Measurements from ENCODE around the gene SAG.
"Not testable (repeated sequence)": the region's sequence is repeated elsewhere in the genome, so short reads cannot be mapped to it uniquely, and the experiment has no call there.

SAG gene

DNA sequence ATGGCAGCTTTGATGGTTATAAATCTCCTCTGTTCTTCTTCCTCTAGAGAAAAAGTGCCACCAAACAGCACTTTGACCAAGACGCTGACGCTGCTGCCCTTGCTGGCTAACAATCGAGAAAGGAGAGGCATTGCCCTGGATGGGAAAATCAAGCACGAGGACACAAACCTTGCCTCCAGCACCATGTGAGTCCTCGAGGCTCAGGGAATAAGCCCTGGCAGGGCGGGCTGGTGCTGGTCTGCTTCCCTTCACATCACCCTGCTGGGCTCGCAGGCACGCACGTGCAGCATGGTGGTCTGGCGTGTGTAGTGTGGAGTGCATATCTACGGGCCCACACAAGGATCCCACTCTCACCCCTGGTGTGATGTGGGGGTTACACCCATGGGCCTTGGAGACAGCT lies 27.3 kb downstream of the SAG start:
- no peak for DNase-seq

DNA sequence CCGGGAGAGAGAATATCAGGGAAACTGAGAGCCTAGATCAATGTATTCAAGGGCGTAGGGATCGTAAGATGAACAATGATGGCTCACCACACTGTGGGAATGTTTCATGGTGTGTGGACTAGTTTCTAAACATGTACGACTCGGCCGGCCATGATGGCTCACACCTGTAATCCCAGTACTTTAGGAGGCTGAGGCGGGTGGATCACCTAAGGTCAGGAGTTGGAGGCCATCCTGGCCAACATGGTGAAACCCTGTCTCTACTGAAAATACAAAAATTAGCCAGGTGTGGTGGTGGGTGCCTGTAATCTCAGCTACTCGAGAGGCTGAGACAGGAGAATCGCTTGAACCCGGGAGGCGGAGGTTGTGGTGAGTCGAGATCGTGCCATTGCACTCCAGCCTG lies 28.5 kb downstream of the SAG start:
- DNase-seq = not testable (repeated sequence)

DNA sequence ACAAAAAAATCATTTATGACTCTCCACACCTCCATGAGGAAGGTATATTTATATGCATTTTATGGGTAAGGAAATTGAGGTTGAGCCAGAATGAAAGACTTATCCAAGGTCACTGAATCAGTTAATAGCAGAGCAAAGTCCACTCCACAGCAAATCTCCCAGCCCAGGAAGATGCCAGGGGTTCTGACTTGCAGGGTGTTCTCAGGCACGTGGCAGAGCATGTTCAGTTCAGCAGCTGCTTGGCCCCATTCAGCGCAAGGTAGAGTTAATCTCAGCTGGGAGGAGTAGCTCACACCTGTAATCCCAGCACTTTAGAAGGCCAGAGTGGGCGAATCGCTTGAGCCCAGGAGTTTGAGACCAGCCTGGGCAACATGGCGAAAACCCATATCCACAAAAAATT lies 28.9 kb downstream of the SAG start:
- no peak for DNase-seq

DNA sequence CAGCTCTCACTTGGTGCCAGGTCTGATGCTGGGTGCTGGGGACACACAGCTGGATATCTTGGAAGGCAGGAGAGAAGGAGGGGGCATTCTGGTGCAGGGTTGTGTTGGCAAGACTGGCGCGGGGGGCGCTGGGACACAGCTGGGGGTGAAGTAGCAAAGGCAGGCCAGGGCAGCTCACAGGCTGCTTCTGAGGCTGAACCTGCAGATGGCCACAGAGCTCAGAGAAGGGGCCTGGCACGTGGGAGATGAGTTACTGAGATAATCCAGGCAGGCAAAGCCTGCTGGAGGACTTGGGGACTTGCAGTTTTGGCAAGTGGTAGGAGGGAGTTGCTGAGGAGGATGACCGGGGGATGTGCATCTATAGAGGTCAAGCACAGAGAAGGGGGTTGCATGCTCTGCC lies 30.4 kb downstream of the SAG start:
- DNase-seq = no peak

DNA sequence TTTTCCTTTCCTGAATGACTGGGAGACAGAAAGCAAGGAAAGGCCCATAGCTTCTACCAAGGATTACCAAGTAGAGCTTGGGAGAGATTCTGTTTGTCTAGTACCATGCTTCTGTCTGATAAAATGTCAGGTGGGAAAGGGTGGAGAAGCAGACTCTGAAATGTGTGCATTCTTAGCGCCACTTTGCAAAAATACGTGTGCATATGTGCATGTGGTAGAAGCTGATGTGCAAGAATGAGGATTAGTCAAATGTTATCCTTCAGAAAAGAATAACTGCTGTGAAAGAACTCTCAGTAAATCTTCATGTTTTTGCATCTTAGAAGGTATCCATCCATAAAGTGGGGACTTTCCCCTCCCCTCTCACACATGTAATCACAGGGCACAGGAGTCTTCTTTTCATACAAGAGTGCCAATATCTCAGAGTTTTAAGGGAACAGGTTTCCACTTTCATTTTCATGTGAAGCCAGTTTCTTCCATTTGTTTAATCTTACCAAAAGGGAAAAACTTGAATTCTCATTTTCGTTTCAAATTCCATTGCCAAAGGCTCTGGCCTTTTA lies 31.3 kb downstream of the SAG start:
- no peak for DNase-seq

DNA sequence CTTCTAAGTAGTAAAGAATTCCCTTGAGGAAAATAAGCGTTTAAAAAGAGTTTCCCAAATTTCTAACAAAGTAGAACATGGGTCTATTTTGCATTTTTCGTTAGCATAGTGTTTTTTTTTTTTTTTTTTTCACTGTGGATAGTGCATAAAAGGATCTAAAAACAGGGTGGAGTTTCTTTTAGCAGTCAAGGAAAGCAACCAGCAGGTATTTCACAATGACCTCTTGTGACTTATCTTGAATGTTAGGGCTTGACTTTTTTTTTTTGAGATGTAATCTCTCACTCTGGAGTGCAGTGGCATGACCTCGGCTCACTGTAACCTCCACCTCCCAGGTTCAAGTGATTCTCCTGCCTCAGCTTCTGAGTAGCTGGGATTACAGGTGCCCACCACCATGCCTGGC lies 31.8 kb downstream of the SAG start:
- no peak for DNase-seq

DNA sequence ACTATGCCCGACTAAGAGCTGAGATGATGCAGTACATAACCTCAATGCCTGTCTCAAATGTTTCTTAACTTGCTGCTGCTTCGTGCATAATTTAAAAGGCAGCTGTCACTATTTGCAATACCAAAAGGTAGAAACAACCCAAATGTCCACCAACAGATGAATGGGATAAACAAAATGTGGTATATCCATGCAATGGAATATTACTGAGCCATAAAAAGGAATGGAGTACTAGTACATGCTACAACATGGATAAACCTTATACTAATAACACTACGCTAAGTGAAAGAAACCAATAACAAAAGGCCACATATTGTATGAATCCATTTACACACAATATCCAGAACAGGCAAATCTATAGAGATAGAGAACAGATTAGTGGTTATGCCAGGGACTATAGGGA lies 33.7 kb downstream of the SAG start:
- DNase-seq = no peak

DNA sequence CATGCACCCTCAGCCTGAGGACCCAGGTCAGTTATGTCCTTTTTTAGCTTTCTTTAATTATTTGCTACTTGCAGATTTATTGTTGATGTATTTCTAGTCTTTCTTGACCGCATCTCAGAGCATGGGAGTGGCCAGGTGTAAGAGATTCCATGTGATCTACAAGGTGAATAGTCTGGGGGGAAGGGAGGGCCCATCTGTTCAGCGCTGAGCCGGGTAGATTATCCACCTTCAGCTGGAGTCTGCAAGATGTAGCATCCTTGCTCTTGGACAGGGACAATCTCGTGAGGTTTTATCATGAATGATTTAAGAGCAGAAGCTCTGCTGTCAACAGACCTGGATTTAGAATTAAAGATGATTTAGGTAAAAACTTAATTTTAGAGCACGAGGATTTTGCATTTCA lies 34.7 kb downstream of the SAG start:
- DNase-seq = no peak

DNA sequence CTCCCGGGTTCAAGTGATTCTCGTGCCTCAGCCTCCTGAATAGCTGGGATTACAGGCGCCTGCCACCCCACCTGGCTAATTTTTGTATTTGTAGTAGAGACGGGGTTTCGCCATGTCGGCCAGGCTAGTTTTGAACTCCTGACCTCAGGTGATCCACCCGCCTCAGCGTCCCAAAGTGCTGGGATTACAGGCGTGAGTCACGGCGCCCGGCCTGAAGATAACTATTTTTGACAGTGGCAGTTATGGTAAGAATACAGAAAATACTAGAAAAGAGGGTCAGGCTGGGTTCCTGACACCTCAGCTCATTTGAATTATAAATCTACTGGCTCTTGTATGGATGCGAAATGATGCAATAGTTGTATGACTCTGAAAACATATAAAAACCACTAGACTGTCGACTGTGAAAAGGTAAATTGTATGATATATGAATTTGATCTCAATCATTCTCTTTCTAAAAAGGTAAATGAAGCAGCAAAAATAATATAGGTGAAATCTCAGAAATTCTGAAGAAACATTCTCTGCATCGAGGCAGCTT lies 35.6 kb downstream of the SAG start:
- no peak for DNase-seq

DNA sequence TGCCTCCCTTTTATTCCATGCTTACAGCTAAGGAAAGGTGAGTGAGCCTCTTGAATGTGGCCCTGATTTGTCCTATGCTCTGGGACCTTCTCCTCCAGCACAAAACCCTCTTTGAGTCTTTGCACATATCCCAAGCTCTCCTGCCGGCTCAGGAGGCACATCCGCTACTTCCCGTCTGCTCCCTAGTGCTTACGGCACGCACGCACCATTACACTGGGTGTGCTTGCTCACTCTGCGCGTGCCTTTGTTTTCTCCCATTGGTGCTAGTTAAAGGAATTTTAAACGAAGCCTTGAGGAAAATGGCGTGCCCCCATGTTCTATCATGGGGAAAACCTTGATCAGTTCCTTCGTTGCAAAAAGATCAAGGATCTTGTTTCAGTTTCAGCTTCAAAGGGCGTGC lies 38.8 kb downstream of the SAG start:
- no peak for DNase-seq

DNA sequence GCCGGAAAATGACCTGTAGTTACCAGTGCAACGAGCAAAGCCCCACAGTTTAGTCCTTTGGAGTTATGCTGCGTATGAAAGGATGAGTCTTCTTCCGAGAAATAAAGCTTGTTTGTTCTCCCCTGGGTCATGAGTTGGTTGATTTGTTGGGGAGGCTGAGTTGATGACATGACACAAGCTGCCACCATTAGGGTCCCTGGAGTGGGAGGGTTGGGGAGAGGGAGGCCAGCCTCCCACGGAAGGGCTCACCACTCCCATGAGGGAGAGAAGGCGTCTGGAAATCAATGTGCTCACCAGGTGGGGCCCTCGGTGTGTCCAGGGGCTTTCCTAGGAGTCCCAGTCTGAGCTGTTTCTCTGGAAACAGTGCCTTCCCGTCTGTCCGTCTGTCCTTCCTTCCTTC lies 39.3 kb downstream of the SAG start:
- DNase-seq = no peak

DNA sequence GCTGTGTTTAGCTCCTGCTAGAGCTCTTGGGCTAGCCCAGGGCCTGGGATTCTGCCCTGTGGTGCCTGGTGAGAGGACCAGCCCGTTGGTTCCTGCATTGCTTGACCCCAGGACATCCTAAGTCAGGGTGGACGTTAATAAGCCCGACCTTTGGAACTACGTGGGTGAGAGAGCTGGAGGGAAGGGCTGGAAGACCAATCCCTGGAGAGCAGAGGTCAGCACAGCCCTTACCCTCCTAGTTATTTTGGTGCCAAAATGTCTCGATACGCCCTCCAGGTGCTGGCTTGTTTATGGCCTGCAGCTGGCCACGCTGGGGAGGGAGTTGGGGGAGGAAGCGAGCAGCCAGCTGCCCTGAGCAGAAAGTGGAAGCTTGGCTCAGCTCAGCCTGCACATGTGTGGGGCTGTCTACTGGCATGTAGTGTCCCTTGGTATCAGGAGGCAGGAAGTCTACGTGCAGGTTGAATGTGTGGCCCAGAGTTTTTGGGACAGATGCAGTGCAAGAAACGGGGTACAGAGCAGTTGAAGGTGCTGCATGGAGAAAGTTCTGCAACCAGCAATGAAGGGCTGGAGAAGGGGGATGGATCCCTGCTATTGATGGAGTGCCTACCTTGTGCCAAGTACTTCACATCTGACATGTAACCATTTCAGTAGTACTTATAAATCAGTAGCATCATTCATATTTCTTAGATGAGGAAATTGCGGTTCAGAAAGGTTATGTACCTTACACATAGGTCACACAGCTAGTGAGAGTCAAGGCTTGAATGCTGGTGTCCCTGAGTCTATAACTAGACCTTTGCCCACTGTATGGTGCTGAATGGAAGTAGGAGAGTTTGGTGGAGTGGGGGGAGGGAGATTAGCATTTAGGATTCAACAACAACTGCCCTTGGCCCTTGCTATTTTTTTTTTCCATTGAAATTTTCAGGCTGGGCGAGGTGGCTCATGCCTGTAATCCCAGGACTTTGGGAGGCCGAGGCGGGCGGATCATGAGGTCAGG lies 41.7 kb downstream of the SAG start:
- no peak for DNase-seq

DNA sequence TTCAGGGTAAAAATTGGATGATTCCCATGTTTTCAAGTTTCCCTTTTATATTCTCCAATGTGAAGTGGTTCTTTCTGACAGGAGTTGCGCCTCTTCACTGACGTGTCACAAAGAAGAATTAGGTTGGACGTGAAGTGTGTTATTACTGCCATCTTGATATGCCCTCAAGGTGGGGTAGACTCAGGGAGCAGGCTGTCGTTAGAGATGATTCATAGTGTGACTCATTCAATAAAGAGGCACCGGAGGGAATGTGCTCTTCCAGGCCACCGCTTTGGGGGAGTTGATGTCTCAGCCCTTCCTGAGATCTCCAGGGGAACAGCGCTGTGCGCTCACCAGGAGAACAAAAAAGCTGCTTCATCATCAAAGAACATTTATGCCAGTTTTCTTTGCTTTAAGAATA lies 43.1 kb downstream of the SAG start:
- no peak for DNase-seq

DNA sequence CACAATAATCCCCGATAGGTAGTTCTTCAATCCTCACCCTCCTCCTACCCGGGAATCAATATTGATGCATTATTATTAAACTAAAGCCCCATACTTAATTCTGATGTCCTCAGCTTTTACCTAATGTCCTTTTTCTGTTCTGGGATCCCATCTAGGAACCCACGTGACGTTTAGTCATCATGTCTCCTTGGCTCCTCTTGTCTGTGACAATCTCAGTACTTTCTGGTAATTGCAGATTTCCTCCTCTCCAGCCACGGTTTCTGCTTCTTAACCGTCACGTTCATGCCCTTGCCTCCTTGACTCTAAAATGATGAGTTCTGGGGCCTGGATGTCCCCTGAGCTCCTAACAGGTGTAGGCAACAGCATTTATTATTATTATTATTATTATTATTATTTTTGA lies 43.8 kb downstream of the SAG start:
- no peak for DNase-seq

DNA sequence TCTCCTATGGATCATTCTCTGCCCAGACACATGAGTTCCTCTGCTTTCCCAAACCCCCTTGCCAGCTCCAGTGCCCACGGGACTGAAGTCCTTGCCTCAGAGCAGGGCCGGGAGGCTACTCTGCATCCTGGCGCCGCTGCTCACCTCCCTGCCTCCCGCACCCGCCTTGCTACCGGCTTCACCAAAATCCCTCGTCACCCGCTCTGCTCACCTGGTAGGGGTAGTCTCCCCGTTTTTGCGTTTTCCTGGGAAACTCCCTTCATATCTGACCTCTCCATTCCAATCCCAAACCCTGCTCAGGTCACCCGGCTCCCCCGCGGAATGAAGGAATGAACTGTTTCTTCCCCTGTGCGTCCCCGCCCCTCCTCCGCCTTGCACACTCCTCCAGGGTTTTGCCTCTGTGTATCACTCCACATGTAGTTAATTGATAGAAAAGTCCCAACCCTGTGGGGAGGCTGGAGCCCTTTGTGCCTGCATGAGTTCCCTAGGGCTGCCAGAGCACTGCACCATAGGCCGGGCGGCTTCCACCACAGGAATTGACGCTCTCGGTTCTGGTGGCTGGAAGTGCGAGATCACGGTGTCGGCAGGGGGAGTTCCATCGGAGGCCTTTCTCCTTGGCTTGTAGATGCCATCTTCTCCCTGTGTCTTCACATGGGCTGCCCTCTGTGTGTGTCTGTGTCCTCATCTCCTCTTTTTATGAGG lies 44.7 kb downstream of the SAG start:
- DNase-seq = no peak

DNA sequence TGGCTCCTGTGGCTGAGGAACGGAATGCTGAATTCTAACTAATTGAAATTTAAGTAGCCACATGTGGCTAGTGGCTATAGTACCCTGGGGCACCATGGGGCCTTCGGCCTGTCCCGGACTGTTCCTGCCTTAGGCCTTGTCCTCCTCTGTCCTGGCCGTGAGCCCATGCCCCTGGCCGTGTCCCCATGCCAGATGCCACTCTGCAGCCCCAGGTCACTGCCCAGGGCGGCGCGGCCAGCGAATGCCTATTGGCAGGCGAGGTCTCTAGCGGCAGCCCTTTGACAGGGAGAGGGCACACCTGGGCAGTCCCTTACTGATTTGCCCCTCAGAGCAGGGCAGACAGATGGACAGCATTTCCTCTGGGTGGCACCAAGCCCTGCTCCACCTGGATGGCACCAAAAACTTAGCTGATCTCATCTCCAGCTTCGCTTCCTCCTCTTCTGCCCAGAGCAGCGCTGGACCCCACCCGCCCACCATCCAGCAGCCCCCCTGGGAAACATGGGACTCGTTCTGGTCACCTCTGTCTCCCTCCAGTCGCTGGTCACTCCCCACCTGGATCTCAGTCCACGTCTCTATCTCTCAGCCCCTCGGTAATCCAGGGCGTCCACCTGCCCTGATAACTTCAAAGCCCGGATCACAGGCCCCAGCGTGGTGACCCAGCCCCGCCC lies 45.6 kb downstream of the SAG start:
- DNase-seq = no peak

DNA sequence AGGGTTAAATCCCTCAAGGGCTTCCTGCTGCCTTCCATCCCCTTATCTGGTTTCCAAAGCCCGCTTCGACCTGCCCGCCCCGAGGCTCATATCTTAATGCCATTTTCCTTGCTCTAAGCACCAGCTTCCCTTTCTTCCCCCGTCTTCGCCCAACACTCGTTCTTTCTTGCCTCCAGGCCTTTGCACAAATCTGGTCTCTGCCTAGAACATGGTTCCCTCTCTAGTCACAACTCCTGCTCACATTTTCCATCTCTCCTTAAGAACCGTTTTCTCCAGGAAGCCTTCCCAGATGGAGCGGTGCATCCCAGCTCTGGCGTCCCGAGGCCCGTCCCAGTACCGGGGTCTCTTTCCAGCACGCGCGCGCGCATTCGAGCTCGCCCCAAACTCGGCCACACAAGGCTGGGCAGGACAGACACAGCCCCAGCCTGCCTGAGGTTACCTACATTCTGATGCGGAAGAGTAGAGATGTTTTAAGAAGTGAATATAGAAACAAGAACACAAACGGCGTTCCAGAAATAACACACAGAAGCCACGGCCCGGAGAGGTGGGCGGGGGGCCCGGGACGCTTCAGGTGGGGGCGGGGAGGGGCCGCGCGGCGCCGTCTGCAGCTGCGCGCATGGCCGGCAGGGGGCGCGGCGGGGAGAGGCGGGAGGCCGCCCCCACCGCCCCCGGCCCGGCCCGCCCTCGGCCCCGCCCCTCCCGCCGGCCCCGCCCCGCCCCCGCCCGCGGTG lies 46.3 kb downstream of the SAG start, which contains the start of gene DGKD:
DGKD (plus strand) TSS at position 726 of the 731 bp plus-strand sequence. CDS start 25 bp downstream, outside the sequence.
- no peak for DNase-seq

DNA sequence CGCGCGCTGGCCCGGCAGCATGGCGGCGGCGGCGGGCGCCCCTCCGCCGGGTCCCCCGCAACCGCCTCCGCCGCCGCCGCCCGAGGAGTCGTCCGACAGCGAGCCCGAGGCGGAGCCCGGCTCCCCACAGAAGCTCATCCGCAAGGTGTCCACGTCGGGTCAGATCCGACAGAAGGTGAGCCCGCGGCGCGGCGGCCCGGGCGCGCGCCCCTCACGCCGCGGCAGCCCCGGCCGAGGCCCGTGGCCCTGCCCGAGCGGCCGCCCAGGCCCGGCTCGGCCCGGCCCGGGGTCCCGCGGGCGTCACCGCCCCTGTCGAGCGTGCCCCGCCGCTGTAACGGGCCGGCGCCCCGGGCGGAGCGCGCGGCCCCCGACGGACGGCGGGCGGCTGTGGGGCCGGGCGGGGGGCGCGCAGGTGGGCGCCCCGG lies 46.9 kb downstream of the SAG start:
- DNase-seq = no peak

DNA sequence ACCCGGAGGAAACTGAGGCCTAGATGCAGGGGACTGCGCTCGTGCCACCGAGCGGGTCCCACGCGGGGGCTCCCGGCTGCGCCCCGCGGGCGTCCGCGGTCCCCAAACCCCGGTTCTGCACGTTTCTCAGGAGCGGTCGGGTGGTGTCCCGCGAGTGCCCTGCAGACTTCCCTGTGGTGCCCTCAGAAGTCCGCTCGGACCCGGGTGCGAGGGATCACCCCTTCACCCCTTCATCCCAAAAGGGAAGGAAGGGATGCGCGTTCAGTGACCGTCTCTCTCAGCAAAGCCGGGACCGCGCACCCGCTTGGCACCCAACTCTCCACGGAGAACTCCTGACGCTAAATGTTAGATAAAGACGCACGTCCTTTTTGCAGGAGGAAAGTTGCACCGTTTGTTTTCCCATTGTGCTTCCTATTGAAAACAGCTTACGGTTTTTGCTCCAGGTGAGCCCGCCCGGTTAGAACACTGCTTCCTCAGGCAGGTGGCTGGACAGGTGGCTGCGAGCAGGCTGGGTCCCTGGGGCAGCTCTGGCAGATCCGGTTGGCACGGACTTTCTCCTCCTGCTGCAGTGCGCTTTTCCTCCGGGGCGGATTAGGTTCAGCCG lies 47.5 kb downstream of the SAG start:
- no peak for DNase-seq

DNA sequence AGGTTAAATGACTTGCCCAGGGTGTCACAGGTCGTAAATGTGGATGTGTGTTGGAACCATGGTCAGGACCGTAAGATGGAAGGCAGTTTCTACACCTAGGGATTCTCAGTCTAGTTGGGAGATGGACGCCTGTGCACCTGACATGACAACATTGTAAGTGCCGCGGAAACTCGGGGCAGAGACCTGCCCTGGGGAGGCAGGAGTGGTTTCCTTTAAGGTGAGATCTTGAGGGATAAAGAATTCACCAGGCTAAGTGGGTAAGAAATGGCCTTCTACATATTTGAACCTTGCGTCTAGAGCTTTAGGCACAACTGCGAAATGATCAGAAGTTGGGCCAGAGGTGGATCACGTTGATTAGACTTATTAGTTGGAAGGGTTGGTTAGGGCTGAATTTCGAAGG lies 48.3 kb downstream of the SAG start:
- DNase-seq = no peak

DNA sequence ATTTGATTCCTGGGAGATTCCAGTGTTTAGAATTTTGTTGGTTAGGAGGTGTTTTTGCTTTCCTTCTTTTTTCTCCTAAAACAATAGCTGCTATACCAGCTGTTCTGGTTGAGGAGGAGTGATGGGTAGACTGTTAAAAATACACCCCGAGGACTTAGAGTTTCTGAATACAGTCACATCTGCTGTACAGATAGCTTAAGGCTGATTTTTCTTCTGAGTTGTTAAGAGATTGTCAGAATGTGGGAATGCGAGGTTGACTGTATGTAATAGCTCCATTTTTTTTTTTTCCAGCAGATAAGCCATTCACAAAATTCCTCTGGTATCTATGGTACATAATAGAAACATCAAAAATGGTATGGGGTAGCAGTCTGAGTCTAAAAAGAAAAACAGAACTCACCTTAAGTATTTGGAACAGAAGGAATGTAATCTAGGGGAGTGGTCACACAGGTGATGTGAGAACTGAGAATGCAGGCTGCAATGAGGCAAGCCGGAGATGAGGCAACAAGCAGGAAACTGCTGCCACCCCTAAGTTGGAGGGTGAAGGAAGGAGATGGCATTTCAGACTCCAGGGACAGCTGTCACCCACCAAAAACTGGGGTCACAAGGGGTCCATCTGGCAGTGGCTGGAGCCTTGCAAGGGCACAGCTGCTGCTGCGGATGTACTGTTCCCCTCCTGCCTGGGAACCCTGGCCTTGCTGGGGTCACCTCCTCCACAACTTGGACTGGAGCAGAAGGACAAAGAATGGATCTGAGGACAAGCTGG lies 49.1 kb downstream of the SAG start:
- DNase-seq = no peak
